Measurements from ENCODE around the gene CALN1.

DNA sequence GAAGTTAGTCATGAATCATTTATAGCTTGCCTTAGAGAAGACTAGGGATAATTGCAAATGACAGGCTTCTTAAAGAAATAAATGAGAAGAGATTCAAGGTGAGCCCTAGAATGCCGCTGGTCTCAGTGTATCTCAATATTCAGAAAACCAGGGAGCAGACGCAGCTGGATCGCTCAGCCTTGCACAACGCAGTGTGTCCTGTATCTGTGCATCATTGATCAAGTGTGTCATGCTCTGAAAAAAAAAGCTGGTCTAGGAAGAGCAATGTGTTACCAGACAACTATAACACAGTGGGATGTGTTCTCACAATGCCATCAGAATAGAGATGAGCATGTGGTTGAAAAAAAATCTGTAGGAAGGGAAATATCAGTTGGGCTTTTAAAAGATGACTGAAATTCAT lies 230.1 kb downstream of the CALN1 start:
- TF ChIP-seq TAF1 (IDR thresholded peaks at IDR 0.05; ENCODE audit: borderline replicate concordance, low read depth, low read length) = no peak
- no peak for TF ChIP-seq POLR2AphosphoS5 (IDR thresholded peaks at IDR 0.05; ENCODE audit: low read depth, low read length)
